OCI-LY7 (cell line): ENCODE data around the gene CCDC13.

Experiments
- EZH2phosphoT487 ChIP-seq: fragments of 200-600 bp; sonication (generic); IDR thresholded peaks from 2 replicates; pipeline ENCODE4 v1.6.1; 2018; ENCODE audit warnings: low read depth, borderline replicate concordance, mild to moderate bottlenecking, mixed run types, antibody characterized with exemption, low read length, moderate library complexity, mixed read lengths
- TF ChIP-seq, protein P1 (sequence below): fragments of 200-600 bp; sonication (generic); conservative IDR thresholded peaks from 2 replicates; pipeline ENCODE4 v1.5.1; 2014; ENCODE audit warnings: mild to moderate bottlenecking, antibody characterized with exemption, low read length, moderate library complexity, mixed read lengths

DNA sequence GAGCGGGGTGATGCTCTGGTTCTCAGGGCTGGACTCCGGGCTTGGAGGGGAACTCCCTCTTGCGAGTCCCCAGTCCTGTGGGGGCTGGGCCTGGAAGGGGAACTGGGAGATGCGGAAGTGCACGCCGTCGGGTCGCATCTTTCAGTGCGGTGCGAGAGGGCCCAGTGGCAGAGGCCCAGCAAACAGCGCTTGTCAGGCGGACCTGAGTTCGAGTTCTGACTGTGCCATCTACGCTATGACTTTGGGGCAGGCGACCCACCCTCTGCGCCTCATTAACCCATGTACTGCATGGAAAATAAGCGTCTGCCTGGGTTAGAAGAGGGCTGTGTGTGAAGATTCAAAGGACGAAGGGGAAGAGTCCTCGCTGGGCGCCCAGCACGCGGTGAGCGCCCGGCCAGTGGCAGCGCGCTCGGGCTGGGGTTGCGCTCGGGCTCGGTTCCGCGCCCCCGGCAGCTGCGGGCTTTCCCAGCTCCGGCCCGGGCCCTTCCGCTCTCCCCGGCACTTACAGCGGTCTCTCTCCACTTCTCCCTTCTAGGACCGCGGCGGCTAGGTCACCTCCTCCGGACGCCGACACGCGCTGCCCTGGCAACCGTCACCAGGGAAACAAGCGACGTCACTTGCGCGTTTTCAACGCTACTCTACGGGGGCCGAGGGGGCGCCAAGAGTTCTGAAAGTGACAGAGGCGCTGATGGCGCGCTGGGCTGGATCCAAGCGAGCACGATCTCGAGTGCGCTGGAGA, at the start of gene CCDC13:
- TF ChIP-seq, protein P1, sequence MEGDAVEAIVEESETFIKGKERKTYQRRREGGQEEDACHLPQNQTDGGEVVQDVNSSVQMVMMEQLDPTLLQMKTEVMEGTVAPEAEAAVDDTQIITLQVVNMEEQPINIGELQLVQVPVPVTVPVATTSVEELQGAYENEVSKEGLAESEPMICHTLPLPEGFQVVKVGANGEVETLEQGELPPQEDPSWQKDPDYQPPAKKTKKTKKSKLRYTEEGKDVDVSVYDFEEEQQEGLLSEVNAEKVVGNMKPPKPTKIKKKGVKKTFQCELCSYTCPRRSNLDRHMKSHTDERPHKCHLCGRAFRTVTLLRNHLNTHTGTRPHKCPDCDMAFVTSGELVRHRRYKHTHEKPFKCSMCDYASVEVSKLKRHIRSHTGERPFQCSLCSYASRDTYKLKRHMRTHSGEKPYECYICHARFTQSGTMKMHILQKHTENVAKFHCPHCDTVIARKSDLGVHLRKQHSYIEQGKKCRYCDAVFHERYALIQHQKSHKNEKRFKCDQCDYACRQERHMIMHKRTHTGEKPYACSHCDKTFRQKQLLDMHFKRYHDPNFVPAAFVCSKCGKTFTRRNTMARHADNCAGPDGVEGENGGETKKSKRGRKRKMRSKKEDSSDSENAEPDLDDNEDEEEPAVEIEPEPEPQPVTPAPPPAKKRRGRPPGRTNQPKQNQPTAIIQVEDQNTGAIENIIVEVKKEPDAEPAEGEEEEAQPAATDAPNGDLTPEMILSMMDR = no peak; the same call in 1 of the 2 replicates
- no peak for TF ChIP-seq EZH2phosphoT487
